ENCODE results near the gene ZNG1A.
"Not testable (repeated sequence)": the region's sequence is repeated elsewhere in the genome, so short reads cannot be mapped to it uniquely, and the experiment has no call there.

- TF ChIP-seq CTCF, POLR2A, POLR2AphosphoS5 (IDR thresholded peaks at IDR 0.05): not testable (repeated sequence)
These were observed 102.5 kb downstream of the ZNG1A start for GRCh38 chr9:76389-76788.
